Measurements from ENCODE around the gene HPS4.
A peak's percentile ranks its signal among the peaks of the same experiment; 100 is the strongest.

GRCh38 chr22:26512149-26512793 lies 28.7 kb upstream of the HPS4 start, which contains the start of gene TFIP11:
- TF ChIP-seq CTCF (IDR thresholded peaks at IDR 0.05) (no peak), REST (IDR thresholded peaks at IDR 0.05; ENCODE audit: insufficient read depth in 1 of 2, low read depth in 2 of 2, low read length in 1 of 2) (0 out of 4 replicates have a peak, but pooled peaks of 1 of the 2 experiments have one; percentile 24), POLR2AphosphoS5 (IDR thresholded peaks at IDR 0.05; ENCODE audit: low read depth, low read length) (peak; percentile 84)

All from Panc1 (cell line).